Stimulated activated CD4-positive, alpha-beta T cell treated with anti-CD3 and anti-CD28 coated beads, Interleukin-4, amount 100 ng/mL, for 4 hours (primary cell): ENCODE data around the gene P4HB.
A peak's percentile ranks its signal among the peaks of the same experiment; 100 is the strongest.
"Not testable (repeated sequence)": the region's sequence is repeated elsewhere in the genome, so short reads cannot be mapped to it uniquely, and the experiment has no call there.

Experiments
- DNase-seq, 2 experiments: peaks; one replicate each; pipeline ENCODE4 v3.0.0-alpha.2; 2020

Gene P4HB

GRCh38 chr17:81844887-81845286, 15.4 kb downstream of the P4HB start:
- no peak for DNase-seq

GRCh38 chr17:81844327-81844851, 15.9 kb downstream of the P4HB start:
- no peak for DNase-seq

GRCh38 chr17:81843713-81844326, 16.5 kb downstream of the P4HB start:
- DNase-seq = no peak

GRCh38 chr17:81842725-81843504, 17.4 kb downstream of the P4HB start:
- DNase-seq = no peak

GRCh38 chr17:81842378-81842724, 18.0 kb downstream of the P4HB start:
- DNase-seq = no peak

GRCh38 chr17:81841866-81842265, 18.5 kb downstream of the P4HB start:
- no peak for DNase-seq

GRCh38 chr17:81840826-81841778, 19.2 kb downstream of the P4HB start:
- DNase-seq = no peak

- DNase-seq = not testable (repeated sequence)
Observed at GRCh38 chr17:81840059-81840458, 20.3 kb downstream of the P4HB start.

GRCh38 chr17:81839301-81839700, 21.0 kb downstream of the P4HB start:
- no peak for DNase-seq

GRCh38 chr17:81838753-81839255, 21.5 kb downstream of the P4HB start:
- no peak for DNase-seq

GRCh38 chr17:81837641-81838040, 22.7 kb downstream of the P4HB start:
- DNase-seq = no peak

GRCh38 chr17:81834831-81835267, 25.5 kb downstream of the P4HB start, which contains the start of gene PPP1R27:
Gene PPP1R27 (minus strand): TSS chr17:81835050. CDS start chr17:81834953, 97 bp downstream.
- DNase-seq = no peak

- no peak for DNase-seq
Observed at GRCh38 chr17:81833921-81834830, 26.2 kb downstream of the P4HB start.

- DNase-seq = peak; percentile 93 to 97
Observed at GRCh38 chr17:81833160-81833920, 27.0 kb downstream of the P4HB start, which contains the start of gene MCRIP1. Gene MCRIP1 (minus strand): TSS chr17:81833291. CDS start chr17:81824506, 8,785 bp downstream.

GRCh38 chr17:81832608-81833159, 27.7 kb downstream of the P4HB start:
- peak; percentile 35 to 46 for DNase-seq

GRCh38 chr17:81831957-81832607, 28.3 kb downstream of the P4HB start:
- DNase-seq = peak; percentile 26 to 49

- no peak for DNase-seq
Observed at GRCh38 chr17:81831563-81831956, 28.8 kb downstream of the P4HB start.

- DNase-seq = no peak
Observed at GRCh38 chr17:81829858-81830257, 30.5 kb downstream of the P4HB start.

- DNase-seq = no peak
Observed at GRCh38 chr17:81828656-81829055, 31.7 kb downstream of the P4HB start.
